ENCODE data around the gene PIGZ. TPM values are rescaled to one million over a fixed set of nuclear protein-coding genes. Genes with fewer than 3 reads are reported as not detected.
A peak's percentile ranks its signal among the peaks of the same experiment; 100 is the strongest.

The PIGZ gene
- total and polyA plus RNA-seq, 9 donors, result 0.55 to 3.4 (median 0.84) TPM

DNA sequence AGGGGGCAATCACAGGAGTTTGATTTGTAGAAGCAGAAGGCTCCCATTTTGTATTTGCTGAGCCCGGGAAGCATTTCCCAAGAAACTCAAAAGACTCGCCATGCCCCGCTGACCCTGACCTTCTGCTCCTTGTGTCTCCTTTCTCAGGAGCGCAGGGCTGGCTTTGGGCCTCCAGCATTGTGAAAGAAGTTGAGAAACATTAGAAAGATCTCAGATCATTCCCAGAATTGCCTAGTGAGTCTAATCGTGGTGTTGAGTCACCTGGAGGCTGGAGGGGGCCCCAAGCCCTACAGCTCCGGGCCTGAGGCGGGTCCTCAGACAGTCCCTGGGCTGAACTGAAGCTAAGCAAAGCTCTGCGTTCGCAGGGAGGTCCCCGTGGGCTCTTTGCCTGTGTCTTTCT lies 10.9 kb upstream of the PIGZ start:
- no peak overlapping the region for H3K4me3 ChIP-seq (ENCODE audit: low read length)
- no peak for DNase-seq
- 55% methylated on average over 8 of the region's 10 CpGs for WGBS (ENCODE audit: insufficient coverage)
- H3K27ac ChIP-seq (ENCODE audit: low read length), result no peak overlapping the region
- no peaks in the 10 kb centered on the region for H3K4me1 ChIP-seq (ENCODE audit: control insufficient read depth, insufficient read depth, low read length)
- H3K9me3 ChIP-seq (replicated peaks; ENCODE audit: control insufficient read depth, low read depth, low read length), result peaks cover 5% of the 10 kb centered on the region
- H3K27me3 ChIP-seq (ENCODE audit: control insufficient read depth, insufficient read depth, low read length), result peaks cover 5% of the 10 kb centered on the region
- no peaks in the 10 kb centered on the region for H3K36me3 ChIP-seq (ENCODE audit: control insufficient read depth, insufficient read depth, low read length)

GRCh38 chr3:196976941-196977340 lies 8.3 kb upstream of the PIGZ start:
- no peaks in the 10 kb centered on the region for H3K9me3 ChIP-seq (replicated peaks; ENCODE audit: control insufficient read depth, low read depth, low read length)
- H3K4me1 ChIP-seq (ENCODE audit: control insufficient read depth, insufficient read depth, low read length), result no peaks in the 10 kb centered on the region
- H3K27me3 ChIP-seq (ENCODE audit: control insufficient read depth, insufficient read depth, low read length), result peaks cover 5% of the 10 kb centered on the region
- no peaks in the 10 kb centered on the region for H3K36me3 ChIP-seq (ENCODE audit: control insufficient read depth, insufficient read depth, low read length)
- WGBS (ENCODE audit: insufficient coverage), result 81% methylated on average over 11 of the region's 11 CpGs
- no peak overlapping the region for H3K27ac ChIP-seq (ENCODE audit: low read length)
- no peak overlapping the region for H3K4me3 ChIP-seq (ENCODE audit: low read length)
- no peak for DNase-seq

- no peak overlapping the region for H3K4me3 ChIP-seq (ENCODE audit: low read length)
- no peak for DNase-seq
- WGBS (ENCODE audit: insufficient coverage), result 47% methylated on average over 3 of the region's 4 CpGs
- no peaks in the 10 kb centered on the region for H3K36me3 ChIP-seq (ENCODE audit: control insufficient read depth, insufficient read depth, low read length)
- H3K9me3 ChIP-seq (replicated peaks; ENCODE audit: control insufficient read depth, low read depth, low read length), result peaks cover 2% of the 10 kb centered on the region
- H3K27me3 ChIP-seq (ENCODE audit: control insufficient read depth, insufficient read depth, low read length), result peaks cover 14% of the 10 kb centered on the region
- H3K27ac ChIP-seq (ENCODE audit: low read length), result no peak overlapping the region
- H3K4me1 ChIP-seq (ENCODE audit: control insufficient read depth, insufficient read depth, low read length), result no peaks in the 10 kb centered on the region
Measured at GRCh38 chr3:196975349-196975748, 6.7 kb upstream of the PIGZ start.

DNA sequence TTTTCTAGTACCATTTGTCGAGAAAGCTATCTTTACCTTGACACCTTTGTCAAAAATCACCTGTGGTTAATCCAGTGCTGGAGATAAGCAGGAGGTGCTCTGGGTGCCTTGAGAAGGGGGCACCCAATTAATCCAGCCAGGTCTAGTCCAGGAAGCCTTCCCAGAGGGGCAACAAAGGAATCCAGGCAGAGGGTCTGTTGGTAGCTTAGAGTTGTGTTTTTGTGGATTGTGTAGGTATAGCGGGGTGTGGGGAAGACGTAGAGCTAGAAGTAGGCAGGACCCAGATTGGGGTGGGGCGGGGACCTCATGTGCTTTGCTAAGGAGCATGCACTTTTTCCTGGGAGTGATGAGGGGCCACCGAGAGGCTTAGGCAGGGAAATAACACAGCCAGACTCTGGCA lies 6.0 kb upstream of the PIGZ start:
- Histone ChIP-seq H3K4me3 (ENCODE audit: low read length) (no peak overlapping the region), H3K27me3 (ENCODE audit: control insufficient read depth, insufficient read depth, low read length) (peaks cover 18% of the 10 kb centered on the region), H3K27ac (ENCODE audit: low read length) (no peak overlapping the region), H3K36me3 (ENCODE audit: control insufficient read depth, insufficient read depth, low read length) (no peaks in the 10 kb centered on the region), H3K4me1 (ENCODE audit: control insufficient read depth, insufficient read depth, low read length) (no peaks in the 10 kb centered on the region), H3K9me3 (replicated peaks; ENCODE audit: control insufficient read depth, low read depth, low read length) (peaks cover 2% of the 10 kb centered on the region)
- WGBS (ENCODE audit: insufficient coverage), result 81% methylated on average over 4 of the region's 5 CpGs
- no peak for DNase-seq

DNA sequence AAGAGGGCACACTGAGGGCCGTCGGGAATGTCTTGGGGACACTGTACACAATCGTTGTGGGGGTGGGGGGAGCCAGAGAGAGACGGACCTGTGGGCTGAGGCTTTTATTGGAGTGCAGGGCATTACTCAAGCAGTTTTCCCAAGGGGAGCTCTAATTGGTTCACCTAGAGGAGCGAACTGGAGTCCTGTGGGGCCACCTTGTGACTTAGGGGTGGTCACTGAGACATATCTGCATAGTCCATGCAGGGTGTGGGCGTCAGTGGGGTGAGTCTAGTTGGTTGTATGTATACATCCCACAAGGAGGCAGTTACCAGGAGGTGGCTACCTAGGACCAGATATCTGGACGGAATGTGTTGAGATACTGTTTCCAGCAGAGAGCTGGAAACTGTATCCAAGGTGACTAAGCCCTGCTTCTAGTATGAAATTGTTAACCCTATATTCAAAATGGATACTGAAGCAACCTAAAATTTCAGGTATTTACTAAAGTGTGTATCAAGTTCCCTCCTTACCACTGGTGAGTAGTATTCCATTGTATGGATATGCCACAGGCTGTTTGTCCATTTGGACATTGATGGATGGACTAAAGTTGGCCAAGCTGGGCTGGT lies 2.6 kb upstream of the PIGZ start:
- no peak overlapping the region for H3K27ac ChIP-seq (ENCODE audit: low read length)
- WGBS (ENCODE audit: insufficient coverage), result 63% methylated on average over 6 of the region's 7 CpGs
- H3K4me1 ChIP-seq (ENCODE audit: control insufficient read depth, insufficient read depth, low read length), result peaks cover 17% of the 10 kb centered on the region

DNA sequence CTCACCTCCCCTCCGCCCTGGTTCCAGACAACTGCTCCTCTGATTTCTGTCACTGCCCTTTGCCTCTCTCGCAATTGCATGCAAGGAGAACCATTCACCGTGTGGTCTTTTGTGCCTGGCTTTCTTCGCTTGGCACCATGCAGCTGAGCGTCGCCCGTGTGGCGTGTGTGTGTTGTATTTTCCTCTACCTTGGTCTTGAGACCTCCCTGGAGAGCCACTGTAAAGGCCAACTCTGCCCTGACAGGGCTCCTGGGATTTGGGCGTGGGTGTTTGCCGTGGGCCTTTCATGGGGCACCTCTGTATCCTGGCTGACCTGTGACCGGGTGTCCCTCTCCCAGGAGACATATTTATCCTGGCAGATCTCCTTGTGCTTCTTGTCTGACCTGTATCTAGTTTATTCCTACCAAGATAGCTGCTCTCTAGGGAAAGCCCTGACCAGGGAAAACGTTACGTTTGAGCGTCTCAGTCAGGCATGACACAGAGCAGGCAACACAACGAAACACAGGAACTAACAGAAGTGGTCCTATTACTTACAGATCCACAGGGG lies 2.0 kb upstream of the PIGZ start:
- no peak overlapping the region for H3K27ac ChIP-seq (ENCODE audit: low read length)
- DNase-seq, result no peak
- H3K36me3 ChIP-seq (ENCODE audit: control insufficient read depth, insufficient read depth, low read length), result no peaks in the 10 kb centered on the region
- H3K4me1 ChIP-seq (ENCODE audit: control insufficient read depth, insufficient read depth, low read length), result peaks cover 17% of the 10 kb centered on the region
- H3K27me3 ChIP-seq (ENCODE audit: control insufficient read depth, insufficient read depth, low read length), result peaks cover 45% of the 10 kb centered on the region
- peaks cover 2% of the 10 kb centered on the region for H3K9me3 ChIP-seq (replicated peaks; ENCODE audit: control insufficient read depth, low read depth, low read length)
- WGBS (ENCODE audit: insufficient coverage), result 80% methylated on average over 12 of the region's 15 CpGs
- no peak overlapping the region for H3K4me3 ChIP-seq (ENCODE audit: low read length)

More for the DNA sequence above, 2.6 kb upstream of the PIGZ start:
- H3K27me3 ChIP-seq (ENCODE audit: control insufficient read depth, insufficient read depth, low read length), result peaks cover 39% of the 10 kb centered on the region
- H3K36me3 ChIP-seq (ENCODE audit: control insufficient read depth, insufficient read depth, low read length), result no peaks in the 10 kb centered on the region
- H3K9me3 ChIP-seq (replicated peaks; ENCODE audit: control insufficient read depth, low read depth, low read length), result peaks cover 2% of the 10 kb centered on the region
- no peak for DNase-seq
- H3K4me3 ChIP-seq (ENCODE audit: low read length), result no peak overlapping the region

DNA sequence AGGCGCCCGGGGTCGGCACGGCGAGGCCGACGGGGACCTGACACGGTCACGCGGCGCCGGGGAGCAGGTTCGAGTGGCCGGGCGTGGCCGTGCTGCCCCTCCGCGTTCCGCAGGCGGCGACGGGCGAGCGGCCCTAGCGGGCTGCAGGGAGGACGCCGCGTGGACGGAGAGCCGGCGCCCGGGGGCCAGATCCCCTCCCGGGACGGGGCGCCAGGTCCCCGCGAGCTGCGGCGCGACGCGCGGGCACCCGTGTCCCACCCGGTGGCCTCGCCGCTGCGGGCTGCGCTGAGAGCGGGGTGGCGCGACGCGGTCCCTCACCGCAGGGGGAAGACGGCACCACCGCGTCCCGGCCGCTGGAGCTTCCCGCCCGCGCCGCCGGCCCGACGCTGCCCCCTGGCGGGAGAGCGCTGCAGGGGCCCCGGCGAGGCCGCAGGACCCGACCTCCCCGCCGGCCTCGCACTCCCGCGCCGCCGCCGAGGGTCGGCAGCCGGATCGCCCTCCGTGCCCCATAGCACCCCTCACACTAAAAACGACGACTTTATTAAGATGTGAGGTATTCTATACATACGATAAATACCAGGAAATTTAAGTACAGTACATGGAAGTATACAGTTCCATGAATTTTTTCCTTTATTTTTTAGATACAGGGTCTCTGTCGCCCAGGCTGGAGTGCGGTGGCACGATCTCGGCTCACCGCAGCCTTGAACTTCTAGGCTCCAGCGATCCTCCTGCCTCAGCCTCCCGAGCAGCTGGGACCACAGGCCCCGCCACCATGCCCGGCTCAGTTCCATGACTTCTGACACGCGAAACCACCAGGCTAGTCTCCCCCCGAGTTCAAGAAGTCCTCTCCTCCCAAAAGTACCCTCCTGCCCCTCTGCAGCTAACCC lies 1.3 kb upstream of the PIGZ start:
- no peaks in the 10 kb centered on the region for H3K36me3 ChIP-seq (ENCODE audit: control insufficient read depth, insufficient read depth, low read length)
- peaks cover 51% of the 10 kb centered on the region for H3K27me3 ChIP-seq (ENCODE audit: control insufficient read depth, insufficient read depth, low read length)
- H3K4me1 ChIP-seq (ENCODE audit: control insufficient read depth, insufficient read depth, low read length), result peaks cover 17% of the 10 kb centered on the region
- 13% methylated on average over 72 of the region's 100 CpGs for WGBS (ENCODE audit: insufficient coverage)
- H3K9me3 ChIP-seq (replicated peaks; ENCODE audit: control insufficient read depth, low read depth, low read length), result peaks cover 2% of the 10 kb centered on the region
- peak; percentile 67 for DNase-seq
- H3K27ac ChIP-seq (ENCODE audit: low read length), result no peak overlapping the region
- H3K4me3 ChIP-seq (ENCODE audit: low read length), result peak overlapping the region; percentile 61

DNA sequence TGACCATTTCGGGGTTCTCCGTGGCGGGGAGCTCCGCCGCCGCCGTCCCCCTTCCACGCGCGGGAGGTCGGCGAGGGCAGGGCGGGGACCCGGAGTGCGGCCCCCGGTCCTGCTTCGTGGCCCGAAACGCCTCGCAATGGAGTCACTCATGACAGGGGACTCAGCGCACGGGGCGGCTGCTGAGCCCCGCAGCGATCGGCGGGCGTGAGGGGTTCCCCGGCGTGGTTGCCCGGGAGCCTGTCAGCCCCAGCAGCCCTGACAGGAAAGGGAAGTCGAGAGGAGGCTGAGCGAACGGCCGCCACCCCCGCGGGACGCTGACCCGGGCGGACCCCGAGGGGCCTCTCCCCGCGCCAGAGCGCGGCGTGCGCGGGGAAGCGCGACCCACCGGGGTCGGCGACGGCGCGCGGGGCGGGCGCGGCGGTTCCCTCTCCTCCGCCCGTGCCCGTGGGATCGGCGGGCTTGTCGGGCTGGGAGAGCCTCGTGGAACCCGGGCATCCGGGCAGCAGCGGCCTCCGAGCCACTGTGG lies 564 bp upstream of the PIGZ start:
- Histone ChIP-seq H3K9me3 (replicated peaks; ENCODE audit: control insufficient read depth, low read depth, low read length) (peaks cover 2% of the 10 kb centered on the region), H3K4me3 (ENCODE audit: low read length) (peak overlapping the region; percentile 61), H3K27me3 (ENCODE audit: control insufficient read depth, insufficient read depth, low read length) (peaks cover 54% of the 10 kb centered on the region), H3K27ac (ENCODE audit: low read length) (no peak overlapping the region), H3K4me1 (ENCODE audit: control insufficient read depth, insufficient read depth, low read length) (peaks cover 17% of the 10 kb centered on the region), H3K36me3 (ENCODE audit: control insufficient read depth, insufficient read depth, low read length) (no peaks in the 10 kb centered on the region)
- DNase-seq, result peak; percentile 25
- WGBS (ENCODE audit: insufficient coverage), result under 1% methylated on average over 71 of the region's 72 CpGs

GRCh38 chr3:196967412-196968232 lies 1.0 kb downstream of the PIGZ start:
- WGBS (ENCODE audit: insufficient coverage), result 29% methylated on average over 20 of the region's 35 CpGs
- Histone ChIP-seq H3K4me1 (ENCODE audit: control insufficient read depth, insufficient read depth, low read length) (peaks cover 17% of the 10 kb centered on the region), H3K27me3 (ENCODE audit: control insufficient read depth, insufficient read depth, low read length) (peaks cover 54% of the 10 kb centered on the region), H3K27ac (ENCODE audit: low read length) (no peak overlapping the region), H3K4me3 (ENCODE audit: low read length) (peak overlapping the region; percentile 51), H3K9me3 (replicated peaks; ENCODE audit: control insufficient read depth, low read depth, low read length) (peaks cover 2% of the 10 kb centered on the region), H3K36me3 (ENCODE audit: control insufficient read depth, insufficient read depth, low read length) (no peaks in the 10 kb centered on the region)
- DNase-seq, result no peak
